HL-60/S4 treated with phorbol 12-myristate 13-acetate at 8.2 ng/mL for 4 days and 3 days (cell line): ENCODE results near the gene CCT3.
"Not testable (repeated sequence)": the region's sequence is repeated elsewhere in the genome, so short reads cannot be mapped to it uniquely, and the experiment has no call there.

ENCODE experiments used
- in situ Hi-C: fragments of 300-500 bp; cut with MboI; formaldehyde crosslinking; loops from 2 replicates; pipeline ENCODE4 v1.15.0; 2022; ENCODE audit warnings: low sequenced_read_pairs

The CCT3 gene

DNA sequence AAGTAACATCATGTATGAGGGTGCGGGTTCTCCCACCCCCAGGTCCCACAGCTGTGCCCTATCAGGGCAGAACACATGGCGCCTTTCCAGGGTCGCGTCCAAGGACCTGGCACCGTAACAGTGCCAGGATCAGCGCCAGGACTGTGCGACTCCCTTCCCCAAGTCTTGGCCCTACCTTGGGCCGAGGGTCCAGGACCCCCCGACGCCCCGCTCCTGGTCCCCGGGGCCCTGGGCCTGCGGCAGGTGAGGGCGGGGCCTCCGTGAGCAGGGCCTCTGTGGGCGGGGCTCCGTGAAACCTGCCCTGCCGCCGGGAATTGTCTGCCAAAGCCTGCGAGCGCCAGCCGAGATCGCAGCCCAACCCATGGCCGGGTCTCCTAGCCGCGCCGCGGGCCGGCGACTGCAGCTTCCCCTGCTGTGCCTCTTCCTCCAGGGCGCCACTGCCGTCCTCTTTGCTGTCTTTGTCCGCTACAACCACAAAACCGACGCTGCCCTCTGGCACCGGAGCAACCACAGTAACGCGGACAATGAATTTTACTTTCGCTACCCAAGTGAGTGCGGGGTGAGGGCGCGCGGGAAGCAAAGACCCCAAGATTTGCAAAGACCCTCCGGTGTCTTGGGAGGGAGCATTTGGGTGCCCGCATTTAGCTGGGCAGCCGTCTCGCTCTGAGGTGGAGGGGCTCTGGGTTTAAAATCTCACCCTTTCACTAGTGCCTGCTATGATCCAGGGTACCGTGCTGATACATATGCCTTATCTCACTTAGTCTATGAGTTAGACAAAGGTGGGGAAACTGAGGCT is 31.0 kb upstream of the CCT3 start, which contains the start of gene RHBG:
RHBG (plus strand) TSS at position 323 of the 796 bp plus-strand sequence; CDS start at position 362, 39 bp downstream.
- in situ Hi-C loops = no loop called here

DNA sequence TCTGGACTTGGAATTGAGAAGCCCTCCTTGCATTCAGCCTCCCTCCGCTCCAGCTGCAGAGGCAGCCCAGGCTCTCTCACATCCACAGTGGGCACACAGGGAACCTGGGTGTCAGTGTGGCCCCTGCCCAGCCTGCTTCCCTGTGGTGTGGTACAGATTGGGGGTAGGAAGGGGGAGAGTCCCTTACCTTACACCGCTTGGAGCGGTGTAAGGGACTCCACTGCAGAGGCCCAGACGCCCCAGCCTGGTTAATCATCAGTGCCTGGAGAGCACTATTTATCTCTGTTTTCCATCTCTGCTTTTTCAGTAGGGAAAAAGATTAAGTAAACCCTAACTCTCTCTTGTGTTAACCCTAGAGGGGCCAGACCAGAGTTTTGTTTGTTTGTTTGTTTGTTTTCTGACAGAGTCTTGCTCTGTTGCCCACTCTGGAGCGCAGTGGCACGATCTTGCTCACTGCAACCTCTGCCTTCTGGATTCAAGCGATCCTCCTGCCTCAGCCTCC is 30.1 kb upstream of the CCT3 start:
- in situ Hi-C loops = no loop called here

DNA sequence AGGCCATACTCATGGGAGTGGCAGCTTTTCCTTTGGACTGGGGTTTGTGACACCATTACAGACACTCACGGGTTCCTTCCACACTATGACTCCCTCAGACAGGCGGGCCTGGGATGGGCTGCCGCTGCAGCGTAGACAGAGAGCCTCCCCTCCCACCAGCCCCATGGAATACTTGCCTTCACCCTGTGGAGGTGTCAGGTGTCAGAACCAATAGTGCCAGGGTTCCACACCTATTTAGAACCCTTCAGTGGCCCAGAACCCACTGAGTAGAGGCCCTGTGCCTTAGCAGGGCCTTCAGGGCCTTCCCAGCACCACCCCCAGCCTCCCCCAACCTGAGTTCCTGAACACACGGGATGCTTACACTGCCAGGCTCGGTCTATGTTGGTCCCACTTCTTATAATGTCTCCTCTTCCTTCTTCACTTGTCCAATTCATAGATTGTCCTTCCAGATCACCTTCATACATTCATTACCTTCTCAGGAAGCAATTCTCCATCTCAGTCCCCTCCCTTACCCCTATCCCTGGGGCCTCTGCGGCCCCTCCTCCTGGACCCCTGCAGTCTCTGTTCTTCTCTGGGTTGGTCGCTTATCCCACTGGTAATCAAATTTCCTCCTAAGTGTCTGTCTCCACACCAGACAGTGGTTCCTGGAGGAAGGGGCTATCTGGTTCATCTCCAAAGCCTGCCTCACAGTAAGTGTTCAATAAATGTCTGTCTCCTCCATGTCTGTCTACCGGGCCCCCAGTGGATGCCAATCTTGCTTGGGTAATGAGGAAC is 29.5 kb upstream of the CCT3 start:
- in situ Hi-C loops = no loop called here

DNA sequence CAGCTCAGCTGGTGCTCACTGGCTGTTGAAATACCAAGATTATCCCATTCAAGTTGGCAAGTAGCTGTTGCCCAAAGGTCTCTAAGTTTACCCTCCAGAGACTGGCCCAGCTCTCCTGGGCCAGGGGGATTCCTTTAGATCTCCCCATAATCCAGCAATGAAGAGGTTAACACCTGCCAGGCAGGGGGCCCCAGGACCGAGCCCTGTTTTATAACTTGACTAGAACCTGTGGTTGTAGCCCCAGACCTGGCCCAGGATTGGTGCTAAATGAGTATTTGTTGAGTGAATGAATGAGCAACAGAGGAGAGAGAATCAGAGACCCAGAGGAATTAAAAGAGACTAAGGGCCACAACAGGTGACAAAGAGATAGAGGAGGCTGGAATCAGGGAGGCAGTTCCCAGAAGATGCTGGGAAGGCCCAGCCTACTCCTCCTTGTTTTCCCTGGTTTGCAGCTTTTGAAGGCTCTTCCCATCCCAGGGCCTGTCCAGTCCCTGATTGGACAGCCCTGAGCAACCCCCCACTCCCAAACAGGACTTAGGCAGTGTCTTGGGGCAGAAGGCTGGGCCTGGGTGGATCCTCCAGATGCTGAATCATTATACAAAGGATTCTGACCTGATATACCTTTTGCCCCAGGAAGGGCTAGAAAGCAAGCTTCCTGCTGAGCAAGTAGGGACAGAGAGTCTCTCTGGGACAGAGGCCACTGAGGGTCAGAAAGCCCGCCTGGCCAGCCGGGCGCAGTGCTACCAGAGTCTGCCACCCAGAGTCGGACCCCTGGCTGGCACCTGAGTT is 28.5 kb upstream of the CCT3 start:
- in situ Hi-C loops = no loop called here

DNA sequence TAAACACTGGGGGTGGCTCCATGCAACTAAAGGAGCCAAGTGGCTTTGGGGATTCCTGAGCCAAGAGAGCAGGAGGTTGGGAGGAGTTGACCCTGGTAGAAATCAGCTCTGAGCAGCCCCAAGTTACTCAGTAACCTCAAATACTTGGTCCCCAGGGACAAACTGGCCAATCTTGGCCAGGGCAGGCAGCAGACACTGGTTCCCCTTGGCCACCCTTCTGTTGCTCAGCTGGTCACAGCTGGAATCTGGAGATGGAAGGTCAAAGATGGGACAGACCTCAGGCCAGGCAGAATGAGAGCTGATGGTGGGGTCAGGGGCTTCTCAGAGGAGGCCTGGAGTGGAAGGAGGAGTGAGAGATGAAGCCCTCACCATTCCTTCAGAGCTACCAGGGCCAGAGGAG is 27.7 kb upstream of the CCT3 start:
- in situ Hi-C loops = no loop called here

DNA sequence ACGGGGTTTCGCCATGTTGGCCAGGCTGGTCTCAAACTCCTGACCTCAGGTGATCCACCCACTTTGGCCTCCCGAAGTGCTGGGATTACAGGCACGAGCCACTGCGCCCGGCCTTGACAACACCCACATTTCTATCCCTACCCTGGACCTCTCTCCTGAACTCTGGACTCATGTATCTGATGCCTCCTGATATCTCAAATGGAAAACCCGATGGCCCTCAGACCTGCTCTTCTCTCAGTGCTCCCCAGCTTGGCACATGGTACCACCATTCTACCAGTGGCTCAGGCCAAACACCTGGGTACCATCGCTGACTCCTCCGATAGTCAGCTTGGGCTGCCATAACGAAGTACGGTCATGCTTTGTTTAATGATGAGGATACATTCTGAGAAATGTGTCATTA is 22.4 kb upstream of the CCT3 start:
- in situ Hi-C loops = no loop called here

DNA sequence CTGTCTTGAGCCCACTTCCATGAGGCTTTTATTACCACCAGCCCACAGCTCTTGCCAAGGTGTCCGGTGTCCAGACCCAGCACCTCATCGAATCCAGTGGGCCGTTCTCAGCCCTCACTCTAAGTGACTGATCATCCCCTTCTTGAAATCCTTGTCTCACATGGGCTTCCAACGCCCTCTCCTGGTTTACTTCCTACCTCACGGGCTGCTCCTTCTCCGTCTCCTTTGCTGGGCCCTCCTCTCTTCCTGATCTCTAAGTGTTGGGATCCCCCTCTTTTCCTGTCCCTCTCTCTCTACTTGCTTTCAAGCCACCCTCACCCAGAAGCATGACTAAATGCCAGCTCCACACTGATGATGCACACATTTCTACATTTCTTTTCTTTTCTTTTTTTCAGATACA is 21.9 kb upstream of the CCT3 start:
- in situ Hi-C loops = no loop called here

DNA sequence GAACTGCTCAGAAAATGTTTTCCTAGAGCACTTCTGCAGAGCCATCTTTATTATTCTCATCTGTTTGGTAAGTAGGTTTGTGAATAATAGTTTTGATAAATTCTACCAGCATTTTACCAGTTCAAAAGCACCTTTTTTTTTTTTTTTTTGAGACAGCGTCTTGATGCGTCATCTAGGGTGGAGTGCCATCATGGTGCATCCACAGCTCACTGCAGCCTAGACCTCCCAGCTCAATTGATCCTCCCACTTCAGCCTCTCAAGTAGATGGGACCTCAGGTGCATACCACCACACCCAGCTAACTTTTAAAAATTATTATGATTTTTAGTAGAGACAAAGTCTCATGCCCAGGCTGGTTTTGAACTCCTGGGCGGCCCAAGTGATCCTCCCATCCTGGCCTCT is 21.2 kb upstream of the CCT3 start:
- in situ Hi-C loops = no loop called here

DNA sequence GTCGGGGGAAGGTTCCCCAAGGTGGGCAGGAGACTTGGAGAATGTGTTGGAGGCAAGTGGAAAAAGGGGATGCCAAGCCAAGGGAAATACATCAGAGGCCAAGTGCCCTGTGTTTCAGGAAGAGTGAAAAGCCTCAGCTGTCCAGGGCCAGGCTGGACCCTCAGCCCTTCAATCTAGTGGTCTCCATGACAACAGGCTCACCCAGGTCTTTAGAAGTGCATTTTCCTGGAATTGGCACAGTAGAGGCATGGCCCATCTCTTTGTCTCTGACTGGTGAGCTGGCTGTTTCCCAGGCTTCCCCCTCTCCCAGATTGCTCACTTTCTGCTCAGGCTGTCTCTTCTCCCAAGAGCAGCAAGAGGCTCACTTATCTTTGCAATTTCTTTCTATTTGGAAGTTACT is 20.5 kb upstream of the CCT3 start:
- in situ Hi-C loops = no loop called here

DNA sequence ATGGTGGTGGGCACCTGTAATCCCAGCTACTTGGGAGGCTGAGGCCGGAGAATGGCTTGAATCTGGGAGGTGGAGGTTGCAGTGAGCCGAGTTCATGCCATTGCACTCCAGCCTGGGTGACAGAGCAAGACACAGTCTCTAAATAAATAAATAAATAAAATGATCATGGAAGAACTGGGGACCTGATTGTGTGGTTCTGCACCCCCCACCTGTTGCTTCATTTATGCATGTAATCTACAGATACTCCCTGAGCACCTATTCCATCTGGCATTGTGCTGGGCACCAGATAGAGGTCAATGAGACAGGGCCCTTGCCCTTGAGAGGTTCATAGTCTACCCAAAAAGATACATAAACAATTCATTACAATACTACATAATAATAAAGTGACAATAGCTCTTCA is 19.9 kb upstream of the CCT3 start:
- in situ Hi-C loops = no loop called here

DNA sequence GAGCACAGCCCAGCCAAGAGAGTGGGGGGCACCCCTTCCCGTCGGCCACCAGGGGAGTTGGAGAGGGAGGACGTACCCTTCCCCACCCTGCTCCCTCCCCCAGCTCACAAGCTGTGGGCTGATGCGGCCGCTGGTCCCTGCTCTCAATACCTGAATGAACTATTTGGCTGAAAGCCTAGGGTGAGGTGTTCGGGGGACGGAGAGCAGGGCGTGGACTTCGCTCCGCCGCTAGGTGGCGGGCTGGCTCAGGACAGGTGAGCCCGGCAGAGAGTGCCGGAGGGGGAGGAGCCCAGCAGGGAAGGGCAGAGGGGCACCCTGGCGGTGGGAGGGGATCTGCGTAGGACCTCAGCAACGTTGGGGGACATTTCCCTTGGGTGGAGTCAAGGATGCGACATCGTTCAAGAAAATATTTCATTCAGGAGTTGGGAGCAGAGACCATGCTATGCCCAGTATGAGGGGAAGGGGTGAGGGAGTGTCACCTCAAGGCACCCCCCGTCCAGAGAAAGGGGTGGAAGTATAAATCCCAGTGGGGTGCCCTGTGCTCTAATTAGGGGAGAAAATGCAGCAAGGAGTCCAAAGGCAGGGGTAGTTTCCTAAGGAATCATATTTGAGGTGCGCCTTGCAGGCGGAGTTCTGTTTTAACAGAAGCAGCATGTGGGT is 18.9 kb upstream of the CCT3 start:
- in situ Hi-C loops = no loop called here

DNA sequence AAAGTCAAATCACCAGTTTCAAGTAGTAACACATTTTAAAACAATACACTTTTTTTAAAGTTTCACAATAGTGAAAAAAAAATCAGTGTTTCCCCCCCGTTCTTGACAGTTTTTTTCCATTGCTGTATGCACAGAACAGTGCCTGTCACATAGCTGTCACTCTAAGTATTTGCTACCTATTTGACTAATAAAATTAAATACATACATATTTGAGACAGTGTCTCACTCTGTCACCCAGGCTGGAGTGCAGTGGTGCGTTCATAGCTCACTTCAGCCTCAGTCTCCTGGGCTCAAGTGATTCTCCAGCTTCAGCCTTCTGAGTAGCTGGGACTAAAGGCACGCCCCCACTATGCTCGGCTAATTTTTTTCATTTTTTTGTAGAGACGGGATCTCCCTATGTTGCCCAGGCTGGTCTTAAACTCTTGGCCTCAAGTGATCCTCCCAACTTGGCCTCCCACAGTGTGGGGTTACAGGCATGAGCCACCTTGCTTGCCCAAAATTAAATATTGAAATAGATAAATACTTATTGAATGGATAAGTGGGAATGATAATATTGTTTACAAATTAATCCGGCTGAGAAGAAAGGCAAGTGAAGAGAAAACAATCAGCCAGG is 18.3 kb upstream of the CCT3 start:
- in situ Hi-C loops = no loop called here

DNA sequence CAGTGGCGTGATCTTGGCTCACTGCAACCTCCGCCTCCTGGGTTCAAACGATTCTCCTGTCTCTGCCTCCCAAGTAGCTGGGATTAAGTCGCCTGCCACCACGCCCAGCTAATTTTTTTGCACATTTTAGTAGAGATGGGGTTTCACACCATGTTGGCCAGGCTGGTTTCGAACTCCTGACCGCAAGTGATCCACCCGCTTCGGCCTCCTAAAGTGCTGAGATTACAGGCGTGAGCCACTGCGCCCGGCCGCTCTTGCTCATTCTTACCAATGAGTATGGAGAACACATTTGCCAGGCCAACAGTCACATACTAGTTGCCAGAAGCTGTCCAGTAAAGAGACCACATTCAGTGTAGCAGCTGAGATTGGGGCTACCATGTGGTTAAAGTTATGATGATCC is 14.4 kb upstream of the CCT3 start:
- in situ Hi-C loops = not testable (repeated sequence)

DNA sequence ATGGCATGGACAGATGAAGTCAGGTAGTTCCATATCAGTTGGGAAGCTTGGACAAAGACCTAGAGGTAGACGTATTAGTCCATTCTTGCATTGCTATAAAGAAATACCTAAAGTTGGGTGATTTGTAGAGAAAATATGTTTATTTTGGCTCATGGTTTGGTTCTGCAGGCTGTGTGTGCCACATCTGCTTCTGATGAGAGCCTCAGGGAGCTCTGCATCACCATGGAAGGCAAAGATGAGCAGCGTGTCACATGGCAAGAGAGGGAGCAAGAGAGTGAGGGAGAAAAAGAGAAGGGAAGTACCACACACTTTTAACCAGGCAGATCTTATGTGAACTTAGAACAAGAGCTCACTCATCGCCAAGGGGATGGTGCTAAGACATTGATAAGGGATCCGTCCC is 9.2 kb upstream of the CCT3 start:
- in situ Hi-C loops = no loop called here

DNA sequence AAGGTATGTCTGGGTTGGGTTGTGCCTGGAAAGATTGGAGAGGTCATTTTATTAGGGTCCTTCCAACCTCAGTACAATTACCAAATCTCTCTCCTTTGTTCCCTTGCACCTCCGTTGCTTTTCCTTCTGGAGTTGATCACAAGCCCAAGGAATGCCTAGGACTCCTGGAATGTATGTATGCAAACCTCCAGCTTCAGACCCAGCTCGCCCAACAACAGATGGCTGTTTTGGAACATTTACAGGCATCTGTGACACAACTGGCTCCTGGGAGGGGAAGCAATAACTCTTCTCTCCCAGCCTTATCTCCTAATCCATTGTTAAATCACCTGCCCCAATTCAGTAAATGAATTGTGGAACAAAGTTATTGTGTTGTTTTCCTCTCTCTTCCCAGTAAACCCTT is 8.5 kb upstream of the CCT3 start:
- in situ Hi-C loops = no loop called here

DNA sequence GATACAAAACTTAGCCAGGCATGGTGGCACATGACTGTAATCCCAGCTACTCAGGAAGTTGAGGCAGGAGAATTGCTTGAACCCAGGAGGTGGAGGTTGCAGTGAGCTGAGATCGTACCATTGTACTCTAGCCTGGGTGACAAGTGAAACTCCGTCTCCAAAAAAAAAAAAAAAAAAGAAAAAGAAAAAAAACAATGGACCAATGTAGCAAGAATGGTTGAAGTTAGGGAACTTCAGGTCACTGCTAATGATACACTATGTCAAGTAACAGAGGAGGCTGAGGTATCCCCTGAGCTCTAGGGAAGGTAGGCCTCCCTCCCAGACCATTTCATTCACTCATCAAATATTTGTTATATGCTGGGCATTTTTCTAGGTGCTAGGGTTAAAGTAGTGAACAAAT is 7.9 kb upstream of the CCT3 start:
- in situ Hi-C loops = not testable (repeated sequence)

DNA sequence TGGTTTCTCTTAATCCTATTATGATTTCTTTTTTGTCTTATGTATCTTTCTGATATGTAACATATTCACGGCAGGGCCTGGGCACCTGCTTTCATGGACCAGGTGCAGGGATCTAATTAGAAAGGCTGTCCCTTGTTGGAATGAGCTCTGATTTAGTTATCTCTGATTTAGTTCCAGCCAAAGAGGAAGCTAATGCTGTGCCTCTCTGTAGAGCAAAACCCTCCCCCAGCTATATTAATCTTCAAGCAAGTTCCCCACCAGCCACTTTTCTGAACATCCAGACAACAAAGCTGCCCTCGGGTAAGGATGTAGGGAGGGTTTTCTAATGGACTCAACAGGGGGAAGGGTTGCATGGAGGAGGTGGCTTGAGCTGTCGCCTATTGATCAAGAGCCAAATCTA is 6.3 kb upstream of the CCT3 start:
- in situ Hi-C loops = no loop called here

DNA sequence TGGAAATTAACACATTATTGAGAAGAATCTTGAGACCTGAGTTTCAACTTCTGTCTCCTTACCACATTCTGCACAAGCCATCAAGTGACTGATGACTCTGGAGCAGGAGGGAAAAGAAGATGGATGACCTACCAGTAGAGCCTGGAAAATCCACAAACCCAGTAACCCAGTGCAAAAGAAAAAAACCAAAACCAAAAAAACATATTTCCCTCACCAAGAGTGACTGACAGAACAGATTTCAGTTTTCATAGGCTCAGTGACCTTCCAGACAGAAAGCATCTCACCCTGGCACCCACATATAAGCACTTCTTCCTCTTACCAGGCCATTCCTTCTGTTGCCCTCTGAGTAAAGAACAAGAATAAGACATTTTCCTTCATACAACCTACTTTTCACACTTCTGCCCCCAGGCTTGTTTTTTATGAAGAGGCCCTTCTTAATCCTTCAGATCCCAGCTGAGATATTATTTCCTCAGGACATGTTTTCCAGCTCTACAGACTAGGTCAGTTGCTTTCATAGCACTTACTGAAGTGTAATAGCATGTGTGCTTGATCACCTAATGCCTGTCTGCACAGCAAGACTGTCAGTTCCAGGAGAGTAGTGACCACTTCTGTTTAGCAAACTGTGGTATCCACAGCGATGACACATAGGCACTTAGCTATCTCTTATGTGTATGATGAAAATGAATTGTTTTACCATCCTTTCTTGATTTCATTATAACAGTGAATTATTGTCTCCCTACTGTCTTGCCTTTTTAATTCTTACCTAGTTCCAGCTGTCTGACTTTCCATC is 4.3 kb upstream of the CCT3 start:
- in situ Hi-C loops = no loop called here

DNA sequence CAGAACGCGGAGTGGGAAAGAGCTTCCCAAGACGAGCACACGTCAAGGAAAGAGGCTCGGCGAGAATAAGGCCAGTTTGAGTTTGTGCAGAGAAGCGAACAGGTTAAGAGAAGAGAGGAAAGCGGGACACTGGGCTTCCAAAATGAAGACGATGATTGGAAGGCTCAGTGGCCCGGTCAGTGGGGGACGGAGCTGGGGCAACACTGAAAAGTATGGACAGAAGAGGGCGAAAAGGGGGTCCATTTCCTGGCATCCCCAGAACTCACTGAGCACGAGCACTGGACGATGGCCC is 258 bp downstream of the CCT3 start:
- in situ Hi-C loops = no loop called here
